Stimulated activated CD8-positive, alpha-beta memory T cell treated with anti-CD3 and anti-CD28 coated beads, Interleukin-15, amount 100 ng/mL, for 48 hours (primary cell): Measurements from ENCODE around the gene C20orf173.
"Not testable (repeated sequence)": the region's sequence is repeated elsewhere in the genome, so short reads cannot be mapped to it uniquely, and the experiment has no call there.

ENCODE experiments used
- DNase-seq, 2 donors: peaks; one replicate each; pipeline ENCODE4 v3.0.0-alpha.2; 2020; ENCODE audit warnings: low read depth in 2 of 2

C20orf173 gene

DNA sequence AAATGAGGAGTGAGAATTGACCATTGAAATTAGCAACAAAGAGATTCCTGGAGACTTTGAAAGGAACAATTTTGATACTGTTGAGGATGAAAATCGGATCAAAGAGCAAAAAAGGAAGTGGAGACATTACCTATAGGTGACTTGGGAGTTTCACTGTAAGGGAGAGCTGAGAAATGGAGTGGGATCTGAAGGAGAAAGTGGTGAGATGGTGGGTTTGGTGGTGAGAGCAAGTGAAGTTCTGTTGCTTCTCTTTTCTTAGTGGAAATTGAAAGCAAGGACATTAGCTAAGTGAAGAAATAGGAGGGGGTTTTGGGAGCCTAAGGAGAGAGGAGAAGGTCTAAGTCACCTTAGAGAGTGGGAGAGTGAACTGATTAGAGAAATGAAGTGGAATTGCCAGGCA, 16.7 kb upstream of the C20orf173 start:
- DNase-seq, result no peak

DNA sequence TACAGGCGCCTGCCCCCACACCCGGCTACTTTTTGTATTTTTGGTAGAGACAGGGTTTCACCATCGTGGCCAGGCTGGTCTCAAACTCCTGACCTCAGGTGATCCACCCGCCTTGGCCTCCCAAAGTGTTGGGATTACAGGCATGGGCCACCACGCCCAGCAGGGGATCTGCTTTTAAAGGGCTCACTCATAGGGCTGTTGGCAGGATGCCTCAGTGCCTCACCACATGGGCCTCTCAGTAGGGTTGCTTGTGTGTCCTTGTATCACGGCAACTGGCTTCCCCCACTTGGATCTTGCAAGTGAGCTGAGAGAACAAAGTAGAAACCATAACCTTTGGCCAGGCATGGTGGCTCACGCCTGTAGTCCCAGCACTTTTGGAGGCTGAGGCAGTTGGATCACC, 15.5 kb upstream of the C20orf173 start:
- not testable (repeated sequence) for DNase-seq

GRCh38 chr20:35544436-35544835, 15.0 kb upstream of the C20orf173 start:
- DNase-seq, result no peak

DNA sequence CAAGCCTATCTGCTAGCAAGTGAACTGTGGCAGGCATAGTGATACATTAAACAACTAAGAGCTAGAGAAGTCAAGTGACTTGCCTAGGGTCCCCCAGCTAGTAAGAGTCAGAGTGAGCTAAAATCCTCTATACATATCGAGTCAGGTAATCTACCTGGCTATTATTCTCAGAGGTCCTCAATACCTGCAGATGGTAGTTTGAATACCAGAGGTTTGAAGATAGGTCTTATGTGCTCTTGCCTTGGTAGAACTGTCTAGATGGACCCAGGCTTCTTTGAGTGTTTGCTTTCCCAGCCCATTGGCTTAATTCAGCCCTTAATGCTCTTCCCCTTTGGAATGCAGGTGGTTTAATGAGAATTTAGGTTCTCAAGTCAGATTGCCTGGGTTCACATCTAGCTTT, 13.5 kb upstream of the C20orf173 start:
- DNase-seq, result no peak

GRCh38 chr20:35541783-35542662, 12.6 kb upstream of the C20orf173 start, which contains the start of gene ERGIC3:
TSS of gene ERGIC3 (plus strand) at chr20:35542078. CDS start at chr20:35542098, 20 bp downstream.
- peak; percentile 96 to 97 for DNase-seq

DNA sequence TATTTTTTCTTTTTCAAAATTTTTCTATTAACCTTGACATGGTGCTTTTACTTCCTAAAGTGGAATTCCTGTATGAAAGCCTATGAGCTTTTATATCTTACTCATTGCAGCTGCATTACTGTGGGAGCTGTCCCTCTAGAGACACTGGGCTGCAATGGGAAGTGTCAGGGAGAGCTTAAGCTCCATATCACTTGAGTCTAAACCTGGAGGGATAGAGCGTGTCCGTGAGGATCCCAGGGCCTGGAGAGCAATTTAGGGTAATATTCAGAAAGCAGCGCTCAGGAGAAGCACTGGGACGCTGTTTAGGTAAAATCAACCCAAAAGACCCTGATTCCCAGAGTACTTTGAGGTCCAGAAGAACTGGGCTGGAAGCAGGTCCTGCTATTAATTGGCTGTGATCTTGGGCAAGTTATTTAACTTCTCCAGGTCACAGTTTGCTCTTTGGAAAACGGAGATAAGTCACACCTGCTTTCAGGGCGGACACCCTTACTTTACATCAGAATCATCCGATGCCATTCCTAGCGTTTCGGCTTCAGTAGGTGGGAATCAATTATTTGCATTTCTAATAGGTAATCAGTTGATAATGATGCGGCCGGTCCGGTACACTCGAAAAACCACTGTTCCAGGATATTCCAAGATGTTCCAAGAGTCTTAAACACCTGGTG, 11.8 kb upstream of the C20orf173 start:
- DNase-seq, result no peak

DNA sequence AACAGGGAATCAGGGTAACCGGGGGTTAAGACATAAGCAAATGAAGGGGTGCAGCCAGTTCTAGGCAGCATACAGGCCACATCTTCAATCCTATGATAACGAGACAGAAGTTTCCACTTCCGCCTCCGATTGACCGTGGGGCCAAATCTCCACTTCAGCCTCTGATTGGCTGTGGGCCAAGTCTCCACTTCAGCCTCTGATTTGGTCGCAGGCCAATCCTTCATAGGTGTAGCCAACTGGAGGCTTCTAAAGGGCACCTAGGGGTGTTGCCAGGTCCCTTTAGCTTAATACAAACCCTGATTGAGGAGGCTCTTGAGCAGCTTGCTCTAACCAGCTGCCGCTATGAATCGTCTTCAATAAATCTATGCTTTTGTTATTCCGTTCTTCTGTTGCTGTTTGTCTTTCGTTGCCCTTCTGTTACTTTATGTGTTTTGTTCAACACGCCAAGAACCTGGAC, 10.3 kb upstream of the C20orf173 start:
- DNase-seq, result no peak

DNA sequence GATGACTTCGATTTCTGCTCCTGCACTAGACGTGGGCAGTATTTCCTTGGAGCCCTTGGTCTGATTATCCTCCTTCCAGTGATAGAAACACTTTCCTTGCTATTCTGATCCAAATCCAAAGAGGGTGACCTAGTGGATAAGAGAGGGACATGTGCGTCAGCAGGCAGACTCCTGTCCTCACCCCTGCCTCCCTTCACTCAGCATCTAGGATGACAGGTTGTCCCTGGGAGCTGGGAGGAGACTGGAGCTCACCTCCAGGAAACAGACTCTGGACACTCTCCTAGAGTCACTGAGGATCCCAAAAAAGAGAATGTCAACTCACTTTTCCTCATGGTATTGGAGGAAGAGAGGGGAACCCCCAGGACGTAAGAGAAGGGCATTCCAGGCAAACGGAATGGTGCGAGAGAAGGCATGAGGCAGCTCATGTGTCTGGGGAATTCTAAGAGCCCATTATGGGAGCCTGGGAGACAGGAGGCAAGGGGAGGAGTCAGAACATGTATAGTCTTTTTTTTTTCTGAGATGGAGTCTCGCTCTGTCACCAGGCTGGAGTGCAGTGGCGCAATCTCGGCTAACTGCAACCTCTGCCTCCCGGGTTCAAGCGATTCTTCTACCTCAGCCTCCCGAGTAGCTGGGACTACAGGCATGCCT, 2.2 kb downstream of the C20orf173 start:
- DNase-seq, result no peak

- no peak for DNase-seq
Measured at GRCh38 chr20:35525639-35526038, 3.8 kb downstream of the C20orf173 start.

DNA sequence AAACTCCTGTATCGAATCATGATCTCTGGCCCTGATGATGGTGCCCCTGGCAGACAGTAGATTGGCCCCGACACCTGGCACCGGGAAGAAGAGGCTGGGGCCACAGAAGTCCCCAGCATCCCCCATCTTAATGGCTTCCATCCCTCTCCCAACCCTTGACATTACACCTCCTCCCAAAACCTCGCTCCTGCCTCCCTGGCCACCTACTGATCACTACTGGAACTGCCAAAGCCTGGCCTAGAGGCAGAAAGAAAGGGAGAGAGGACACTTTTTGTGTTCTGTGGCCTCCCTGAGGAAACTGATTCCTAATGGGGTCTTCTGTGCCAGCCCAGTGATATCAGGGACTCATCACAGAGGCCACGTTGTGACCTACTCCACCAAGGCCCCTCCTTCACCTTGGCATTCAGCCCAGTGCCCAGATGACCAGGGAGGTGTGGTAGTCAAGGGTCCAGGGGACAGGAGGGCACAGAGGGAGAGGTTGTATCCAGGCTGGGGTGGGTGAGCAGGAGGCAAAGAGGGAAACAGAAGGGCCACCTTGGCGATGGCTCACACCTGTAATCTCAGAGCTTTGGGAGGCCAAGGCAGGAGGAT, 6.1 kb downstream of the C20orf173 start:
- no peak for DNase-seq

- no peak for DNase-seq
Measured at GRCh38 chr20:35518955-35519354, 10.5 kb downstream of the C20orf173 start.

GRCh38 chr20:35517767-35518166, 11.7 kb downstream of the C20orf173 start:
- not testable (repeated sequence) for DNase-seq

- no peak for DNase-seq
Measured at GRCh38 chr20:35517125-35517524, 12.3 kb downstream of the C20orf173 start.

DNA sequence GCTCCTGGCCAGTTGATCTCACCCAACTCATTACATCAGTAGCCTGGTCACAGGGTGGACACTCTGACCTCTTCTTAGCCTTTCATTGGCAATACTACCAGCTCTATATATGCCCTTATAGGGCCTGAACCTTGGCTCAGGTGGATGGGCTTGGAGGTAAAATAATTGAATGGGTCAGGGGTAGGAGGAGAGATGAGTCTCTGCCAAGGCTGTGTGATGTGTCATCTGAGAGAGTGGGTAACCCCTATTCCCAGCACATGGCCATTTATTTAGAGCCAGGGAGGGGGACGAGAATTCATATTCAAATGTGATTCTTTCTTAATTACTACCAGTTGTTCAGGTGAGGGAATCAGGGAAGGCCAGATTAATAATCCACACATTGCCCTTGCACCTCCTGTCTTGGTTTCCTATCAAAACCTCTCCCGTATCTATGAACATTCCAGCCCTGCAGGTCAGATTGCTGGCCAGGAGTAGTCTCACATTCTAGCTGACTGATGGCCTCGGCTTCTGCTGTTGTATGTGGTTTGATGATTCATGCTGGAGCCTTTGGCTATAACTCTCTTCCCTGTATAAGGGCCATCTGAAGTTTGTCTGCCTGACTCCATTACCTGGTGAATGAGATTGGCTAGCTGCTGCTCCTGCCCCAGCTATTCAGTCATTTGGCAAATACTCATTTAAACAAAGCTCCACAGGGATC, 13.4 kb downstream of the C20orf173 start:
- no peak for DNase-seq

- DNase-seq, result no peak
Measured at GRCh38 chr20:35515341-35515740, 14.1 kb downstream of the C20orf173 start.

GRCh38 chr20:35514371-35514932, 15.0 kb downstream of the C20orf173 start:
- no peak for DNase-seq

- DNase-seq, result no peak
Measured at GRCh38 chr20:35511814-35512420, 17.5 kb downstream of the C20orf173 start.

DNA sequence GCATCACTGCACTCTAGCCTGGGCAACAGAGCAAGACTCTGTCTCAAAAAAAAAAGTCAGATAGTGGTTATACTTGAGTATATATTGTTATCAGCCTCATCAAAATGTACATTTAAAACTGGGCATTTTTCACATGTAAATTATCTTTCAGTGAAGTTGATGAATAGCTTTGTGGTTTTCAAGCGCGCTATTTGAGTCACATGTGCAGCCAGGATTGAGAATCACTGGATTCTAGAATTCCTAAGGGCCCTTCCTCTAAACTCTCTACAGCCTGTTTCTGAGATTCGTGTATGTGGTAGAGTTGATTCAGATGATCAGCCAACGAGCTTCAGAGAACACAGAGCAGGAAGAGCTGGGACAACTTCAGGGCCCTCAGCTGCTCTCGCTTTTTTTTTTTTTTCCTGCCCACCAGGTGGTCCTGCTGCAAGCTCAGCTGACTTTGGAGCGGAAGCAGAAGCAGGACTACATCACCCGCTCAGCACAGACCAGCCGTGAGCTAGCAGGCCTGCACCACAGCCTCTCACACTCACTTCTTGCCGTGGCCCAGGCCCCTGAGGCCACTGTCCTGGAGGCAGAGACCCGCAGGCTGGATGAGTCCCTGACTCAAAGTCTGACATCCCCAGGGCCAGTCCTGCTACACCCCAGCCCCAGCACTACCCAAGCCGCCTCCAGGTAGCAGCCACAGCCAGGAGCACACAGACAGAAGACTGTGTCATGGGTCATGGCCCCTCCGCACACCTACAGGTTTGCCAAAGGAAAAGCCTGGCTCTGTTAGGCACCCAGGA, 18.3 kb downstream of the C20orf173 start:
- DNase-seq, result no peak

GRCh38 chr20:35508493-35509218, 20.8 kb downstream of the C20orf173 start:
- no peak for DNase-seq
